Measurements from ENCODE around the gene ZGPAT. TPM values are rescaled to one million over a fixed set of nuclear protein-coding genes. Genes with fewer than 3 reads are reported as not detected.

The ZGPAT gene
- total RNA-seq, 1 donor from 2014 or later = 34.6 TPM

DNA sequence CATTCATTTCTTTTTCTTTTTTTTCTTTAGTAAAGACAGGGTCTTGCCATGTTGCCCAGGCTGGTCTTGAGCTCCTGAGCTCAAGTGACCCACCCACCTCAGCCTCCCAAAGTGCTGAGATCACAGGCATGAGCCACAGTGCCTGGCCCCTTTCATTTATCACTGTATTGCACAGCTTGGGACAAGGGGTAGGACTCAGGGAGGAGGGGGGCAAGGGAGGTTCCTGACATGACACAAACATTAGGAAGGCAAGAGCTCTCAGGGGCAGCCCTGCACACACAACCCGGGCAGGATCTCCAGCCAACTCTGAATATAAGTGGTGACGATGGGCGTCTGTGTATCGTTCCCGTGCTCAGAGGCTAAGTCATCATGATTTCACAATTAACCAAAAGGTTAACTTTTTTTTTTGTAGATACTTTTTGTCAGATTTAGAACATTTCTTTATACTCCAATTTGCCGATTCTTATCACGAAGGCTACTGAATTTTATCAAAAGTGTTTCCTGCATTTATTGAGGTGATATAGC lies 51.6 kb downstream of the ZGPAT start:
- Mint-ChIP-seq H3K4me1 (no peaks in the 10 kb centered on the region), H3K27me3 (ENCODE audit: low read depth) (no peaks in the 10 kb centered on the region), H3K27ac (no peak overlapping the region), H3K9me3 (peaks cover 4% of the 10 kb centered on the region), H3K36me3 (peaks cover 1% of the 10 kb centered on the region), H3K4me3 (no peak overlapping the region)
- no peak for TF ChIP-seq CTCF (IDR thresholded peaks at IDR 0.05; ENCODE audit: unreplicated experiment)
- no peak for DNase-seq (ENCODE audit: low spot score in 2 of 2, unreplicated experiment in 2 of 2)

GRCh38 chr20:63765082-63765873 lies 57.4 kb downstream of the ZGPAT start:
- H3K27ac Mint-ChIP-seq = no peak overlapping the region

DNA sequence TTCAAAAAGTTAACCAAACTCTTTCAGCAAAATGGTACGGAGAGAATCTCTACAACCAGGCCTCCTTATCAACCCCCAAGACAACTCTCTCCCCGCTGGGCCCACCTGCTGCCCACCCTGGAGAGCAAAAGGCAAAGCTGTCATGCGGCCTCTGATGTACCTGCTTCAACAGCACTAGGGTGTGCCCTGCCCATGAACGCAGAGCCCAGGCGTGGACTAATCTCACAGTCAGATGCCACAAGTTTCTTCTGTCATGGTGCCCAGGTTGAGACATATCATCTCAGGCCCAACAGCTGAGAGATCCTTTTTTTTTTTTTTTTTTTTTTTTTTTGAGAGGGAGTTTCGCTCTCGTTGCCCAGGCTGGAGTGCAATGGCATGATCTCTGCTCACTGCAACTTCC lies 58.1 kb downstream of the ZGPAT start:
- TF ChIP-seq CTCF (IDR thresholded peaks at IDR 0.05; ENCODE audit: unreplicated experiment) = no peak
- Mint-ChIP-seq H3K27me3 (ENCODE audit: low read depth) (no peaks in the 10 kb centered on the region), H3K9me3 (no peaks in the 10 kb centered on the region), H3K36me3 (peaks cover 2% of the 10 kb centered on the region), H3K4me1 (no peaks in the 10 kb centered on the region), H3K4me3 (no peak overlapping the region), H3K27ac (no peak overlapping the region)
- DNase-seq (ENCODE audit: low spot score in 2 of 2, unreplicated experiment in 2 of 2) = no peak

More at GRCh38 chr20:63765082-63765873, 57.4 kb downstream of the ZGPAT start:
- H3K9me3 Mint-ChIP-seq = no peaks in the 10 kb centered on the region
- H3K36me3 Mint-ChIP-seq = peaks cover 2% of the 10 kb centered on the region
- no peak for TF ChIP-seq CTCF (IDR thresholded peaks at IDR 0.05; ENCODE audit: unreplicated experiment)
- DNase-seq (ENCODE audit: low spot score in 2 of 2, unreplicated experiment in 2 of 2) = no peak
- no peaks in the 10 kb centered on the region for H3K4me1 Mint-ChIP-seq
- H3K4me3 Mint-ChIP-seq = no peak overlapping the region
- no peaks in the 10 kb centered on the region for H3K27me3 Mint-ChIP-seq (ENCODE audit: low read depth)

- Mint-ChIP-seq H3K9me3 (no peaks in the 10 kb centered on the region), H3K4me3 (no peak overlapping the region), H3K36me3 (peaks cover 2% of the 10 kb centered on the region), H3K27me3 (ENCODE audit: low read depth) (no peaks in the 10 kb centered on the region), H3K4me1 (no peaks in the 10 kb centered on the region), H3K27ac (no peak overlapping the region)
- no peak for TF ChIP-seq CTCF (IDR thresholded peaks at IDR 0.05; ENCODE audit: unreplicated experiment)
- no peak for DNase-seq (ENCODE audit: low spot score in 2 of 2, unreplicated experiment in 2 of 2)
Observed at GRCh38 chr20:63766695-63767426, 59.0 kb downstream of the ZGPAT start.

- no peaks in the 10 kb centered on the region for H3K4me1 Mint-ChIP-seq
- no peak overlapping the region for H3K4me3 Mint-ChIP-seq
- peaks cover 2% of the 10 kb centered on the region for H3K36me3 Mint-ChIP-seq
- no peaks in the 10 kb centered on the region for H3K9me3 Mint-ChIP-seq
- no peak for DNase-seq (ENCODE audit: low spot score in 2 of 2, unreplicated experiment in 2 of 2)
- no peak overlapping the region for H3K27ac Mint-ChIP-seq
- no peaks in the 10 kb centered on the region for H3K27me3 Mint-ChIP-seq (ENCODE audit: low read depth)
- no peak for TF ChIP-seq CTCF (IDR thresholded peaks at IDR 0.05; ENCODE audit: unreplicated experiment)
Observed at GRCh38 chr20:63767456-63767855, 59.6 kb downstream of the ZGPAT start.

Data from mesothelial cell of epicardium (in vitro differentiated cells).